AG04449 (cell line): ENCODE data around the gene PTPRT.

Experiments used
- CTCF ChIA-PET: fragments of 350-600 bp; formaldehyde crosslinking; extraction: SDS; loops from one replicate; lab custom pipeline; 2021; ENCODE audit warnings: antibody characterized with exemption; lab: Yijun Ruan, JAX
- POLR2A ChIA-PET: fragments of 400-600, 350-600 bp; formaldehyde crosslinking; extraction: SDS; loops from one replicate; lab custom pipeline; 2020; ENCODE audit warnings: antibody characterized with exemption, inconsistent platforms; lab: Yijun Ruan, JAX
- DNase-seq: peaks from one replicate; pipeline ENCODE4 v3.0.0-alpha.2; 2010; ENCODE audit warnings: low read depth, low spot score
- H3K4me3 ChIP-seq: 2 replicates; pipeline ENCODE4 v1.5.1; 2011; ENCODE audit warnings: low read depth, mild to moderate bottlenecking, control low read depth, low read length
- CTCF ChIP-seq: IDR thresholded peaks from one replicate; pipeline ENCODE4 v1.5.1; 2011; ENCODE audit warnings: mild to moderate bottlenecking, moderate library complexity, low read length, control low read depth, inconsistent platforms; ENCODE audit not compliant: insufficient read depth; ENCODE audit errors: missing control alignments

The PTPRT gene

DNA sequence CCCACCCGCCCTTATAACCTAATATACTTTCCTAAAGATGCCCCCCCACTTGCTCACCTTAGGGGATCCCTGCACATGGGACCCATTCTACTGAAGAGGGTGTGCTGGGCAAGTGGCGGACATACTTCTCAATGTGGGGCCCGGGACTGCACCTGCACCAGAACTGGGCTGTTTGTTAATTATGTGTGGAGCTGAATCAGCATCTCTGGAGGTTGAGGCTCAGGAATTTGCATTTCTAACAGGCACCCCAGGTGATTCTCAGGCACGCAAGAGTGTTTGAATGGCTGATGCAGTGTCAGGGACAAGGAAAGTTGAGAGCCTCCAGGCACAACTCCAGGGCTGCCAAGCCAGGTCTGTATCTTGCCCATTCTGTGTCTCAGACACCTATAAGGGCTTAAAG is 8.9 kb upstream of the PTPRT start:
- TF ChIP-seq CTCF: no peak
- H3K4me3 ChIP-seq: no peak overlapping the region
- ChIA-PET POLR2A (no interaction called here), CTCF (interaction anchor here (1.7 kb wide), 1 partner anchor 11 kb away, joined by 7 read pairs; no protein-coding TSS in a partner anchor)
- DNase-seq: no peak

- TF ChIP-seq CTCF: no peak
- ChIA-PET CTCF (interaction anchor here (0.6 to 0.9 kb wide), 2 partner anchors 10 to 212 kb away, joined by 3 read pairs; no protein-coding TSS in a partner anchor), POLR2A (no interaction called here)
- DNase-seq: no peak
- H3K4me3 ChIP-seq: no peak overlapping the region
These were observed 6.5 kb upstream of the PTPRT start for GRCh38 chr20:43196243-43196642.

GRCh38 chr20:43194137-43194536 is 4.4 kb upstream of the PTPRT start:
- POLR2A ChIA-PET: no interaction called here
- no peak for DNase-seq
- TF ChIP-seq CTCF: no peak
- H3K4me3 ChIP-seq: no peak overlapping the region
- CTCF ChIA-PET: no interaction called here

- DNase-seq: no peak
- ChIA-PET POLR2A (no interaction called here), CTCF (interaction anchor here (1.6 kb wide), 1 partner anchor 1455 kb away, joined by 6 read pairs; no protein-coding TSS in a partner anchor)
- H3K4me3 ChIP-seq: no peak overlapping the region
- TF ChIP-seq CTCF: no peak
These were observed 3.7 kb upstream of the PTPRT start for GRCh38 chr20:43193443-43193842.

DNA sequence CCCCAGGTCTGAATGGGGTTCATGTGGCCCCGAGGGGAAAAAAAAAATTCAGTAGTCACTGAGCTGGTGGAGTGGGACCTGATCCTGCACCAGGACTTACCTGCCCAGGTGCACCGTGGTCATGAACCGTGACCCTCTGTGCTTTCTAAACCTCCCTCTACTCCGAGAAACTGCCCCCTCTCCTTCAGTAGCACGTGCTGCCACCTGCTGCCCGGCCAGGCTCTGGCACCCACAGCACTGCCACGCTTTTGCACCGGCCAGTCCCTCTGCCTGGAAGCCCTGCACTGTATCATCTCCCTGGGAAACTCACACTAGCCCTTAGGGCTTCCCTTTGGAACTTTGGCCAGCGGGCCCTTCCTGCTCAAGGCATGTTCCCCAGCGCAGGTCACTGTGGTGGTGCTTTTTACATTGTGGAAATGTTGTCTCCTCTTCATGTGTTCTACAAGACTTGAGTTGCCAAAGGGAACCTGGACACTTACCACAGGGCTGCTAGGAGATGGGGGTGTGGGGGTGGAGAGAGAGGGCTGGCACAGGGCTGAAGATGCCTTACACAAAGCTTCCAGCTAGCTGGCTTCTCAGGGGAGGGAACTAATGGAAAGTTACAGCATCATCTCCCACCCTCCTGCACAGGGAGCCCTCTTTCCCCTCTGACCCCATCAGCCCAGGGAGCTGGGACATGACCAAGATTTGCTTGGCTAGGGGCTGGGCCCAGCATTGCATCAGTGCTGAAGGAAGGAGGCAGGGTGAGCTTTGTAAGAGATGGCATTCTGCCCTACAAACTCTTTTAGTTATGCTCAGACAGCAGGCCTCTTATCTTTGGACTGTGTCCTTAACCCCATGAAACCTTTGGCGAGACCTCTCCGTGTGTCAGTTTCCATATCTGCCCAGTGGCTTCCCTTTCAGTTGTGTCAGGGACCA is 2.5 kb upstream of the PTPRT start:
- POLR2A ChIA-PET: no interaction called here
- no peak for DNase-seq
- H3K4me3 ChIP-seq: no peak overlapping the region
- TF ChIP-seq CTCF: peak; percentile 62
- CTCF ChIA-PET: interaction anchor here (1.6 to 2.2 kb wide), 2 partner anchors 216 to 1454 kb away, joined by 6 to 8 read pairs; no protein-coding TSS in a partner anchor

- no peak overlapping the region for H3K4me3 ChIP-seq
- no peak for TF ChIP-seq CTCF
- DNase-seq: no peak
- ChIA-PET POLR2A (no interaction called here), CTCF (interaction anchor here (1.1 to 2.2 kb wide), 4 partner anchors 218 to 1494 kb away, joined by 3 to 8 read pairs (median 4); no protein-coding TSS in a partner anchor)
These were observed 1.4 kb upstream of the PTPRT start for GRCh38 chr20:43191143-43191542.
